HUES6 (cell line): Measurements from ENCODE around the gene ITPR2.
"Not testable (repeated sequence)": the region's sequence is repeated elsewhere in the genome, so short reads cannot be mapped to it uniquely, and the experiment has no call there.

Source experiments
- H3K27ac ChIP-seq: 2 replicates; pipeline ENCODE4 v1.7.0; 2013; ENCODE audit warnings: low read depth, mild to moderate bottlenecking, low read length, inconsistent platforms
- H3K27me3 ChIP-seq: 2 replicates; pipeline ENCODE4 v1.6.1; 2013; ENCODE audit warnings: low read length; ENCODE audit not compliant: control insufficient read depth, insufficient read depth
- H3K36me3 ChIP-seq: 2 replicates; pipeline ENCODE4 v1.6.1; 2013; ENCODE audit warnings: low read length; ENCODE audit not compliant: control insufficient read depth, insufficient read depth
- H3K4me1 ChIP-seq: 2 replicates; pipeline ENCODE4 v1.6.1; 2013; ENCODE audit warnings: low read length; ENCODE audit not compliant: control insufficient read depth, insufficient read depth
- H3K4me3 ChIP-seq: 2 replicates; pipeline ENCODE4 v1.5.1; 2013; ENCODE audit warnings: low read depth, low read length
- H3K9ac ChIP-seq: one replicate; pipeline ENCODE4 v1.6.1; 2013; ENCODE audit warnings: mild to moderate bottlenecking, low read length
- H3K9me3 ChIP-seq: 2 replicates; pipeline ENCODE4 v1.6.1; 2013; ENCODE audit warnings: low read depth, low read length; ENCODE audit not compliant: control insufficient read depth, insufficient read depth

ITPR2 gene

GRCh38 chr12:26769611-26770010 is 63.4 kb downstream of the ITPR2 start:
- H3K4me3 ChIP-seq = no peak overlapping the region
- H3K4me1 ChIP-seq = no peaks in the 10 kb centered on the region
- H3K9me3 ChIP-seq = no peaks in the 10 kb centered on the region
- no peak overlapping the region for H3K9ac ChIP-seq
- H3K36me3 ChIP-seq = no peaks in the 10 kb centered on the region; the same call in 1 of the 2 replicates
- no peaks in the 10 kb centered on the region for H3K27me3 ChIP-seq
- H3K27ac ChIP-seq = no peak overlapping the region

GRCh38 chr12:26768611-26769603 is 64.1 kb downstream of the ITPR2 start:
- Histone ChIP-seq H3K9ac (no peak overlapping the region), H3K4me1 (no peaks in the 10 kb centered on the region), H3K4me3 (no peak overlapping the region), H3K36me3 (no peaks in the 10 kb centered on the region), H3K27me3 (no peaks in the 10 kb centered on the region), H3K9me3 (no peaks in the 10 kb centered on the region), H3K27ac (no peak overlapping the region)

- Histone ChIP-seq H3K4me1 (no peaks in the 10 kb centered on the region), H3K36me3 (no peaks in the 10 kb centered on the region), H3K27me3 (no peaks in the 10 kb centered on the region), H3K9me3 (peaks cover under 1% of the 10 kb centered on the region; the same call in 1 of the 2 replicates), H3K27ac (no peak overlapping the region), H3K9ac (no peak overlapping the region), H3K4me3 (no peak overlapping the region)
Measured at GRCh38 chr12:26767865-26768264, 65.1 kb downstream of the ITPR2 start.

GRCh38 chr12:26767116-26767515 is 65.9 kb downstream of the ITPR2 start:
- peaks cover 6% of the 10 kb centered on the region for H3K9me3 ChIP-seq
- no peaks in the 10 kb centered on the region for H3K27me3 ChIP-seq
- no peak overlapping the region for H3K9ac ChIP-seq
- no peaks in the 10 kb centered on the region for H3K36me3 ChIP-seq
- no peak overlapping the region for H3K4me3 ChIP-seq
- H3K27ac ChIP-seq = no peak overlapping the region
- no peaks in the 10 kb centered on the region for H3K4me1 ChIP-seq

GRCh38 chr12:26762186-26762585 is 70.8 kb downstream of the ITPR2 start:
- H3K4me3 ChIP-seq = no peak overlapping the region
- no peaks in the 10 kb centered on the region for H3K27me3 ChIP-seq
- H3K27ac ChIP-seq = no peak overlapping the region
- H3K9me3 ChIP-seq = peaks cover 32% of the 10 kb centered on the region
- no peaks in the 10 kb centered on the region for H3K4me1 ChIP-seq
- no peak overlapping the region for H3K9ac ChIP-seq
- H3K36me3 ChIP-seq = no peaks in the 10 kb centered on the region

GRCh38 chr12:26761775-26762174 is 71.2 kb downstream of the ITPR2 start:
- Histone ChIP-seq H3K4me3 (no peak overlapping the region), H3K4me1 (no peaks in the 10 kb centered on the region), H3K36me3 (no peaks in the 10 kb centered on the region)

GRCh38 chr12:26760657-26761293 is 72.2 kb downstream of the ITPR2 start:
- Histone ChIP-seq H3K27me3 (no peaks in the 10 kb centered on the region), H3K36me3 (no peaks in the 10 kb centered on the region), H3K9ac (no peak overlapping the region), H3K9me3 (peaks cover 40% of the 10 kb centered on the region), H3K27ac (no peak overlapping the region), H3K4me1 (no peaks in the 10 kb centered on the region), H3K4me3 (no peak overlapping the region)

More at GRCh38 chr12:26761775-26762174, 71.2 kb downstream of the ITPR2 start:
- Histone ChIP-seq H3K9me3 (peaks cover 32% of the 10 kb centered on the region), H3K27ac (no peak overlapping the region), H3K27me3 (no peaks in the 10 kb centered on the region), H3K9ac (no peak overlapping the region)

GRCh38 chr12:26755362-26755761 is 77.6 kb downstream of the ITPR2 start:
- not testable (repeated sequence) for H3K36me3 ChIP-seq, H3K4me3 ChIP-seq, H3K27me3 ChIP-seq, H3K4me1 ChIP-seq, H3K9ac ChIP-seq, H3K27ac ChIP-seq
- peaks cover 36% of the 10 kb centered on the region for H3K9me3 ChIP-seq

- peaks cover under 1% of the 10 kb centered on the region; the same call in 1 of the 2 replicates for H3K4me1 ChIP-seq
- H3K27me3 ChIP-seq = no peaks in the 10 kb centered on the region
Measured at GRCh38 chr12:26754148-26754547, 78.8 kb downstream of the ITPR2 start.

GRCh38 chr12:26751179-26751578 is 81.8 kb downstream of the ITPR2 start:
- H3K27me3 ChIP-seq = no peaks in the 10 kb centered on the region
- no peaks in the 10 kb centered on the region for H3K36me3 ChIP-seq
- no peak overlapping the region for H3K9ac ChIP-seq
- H3K4me1 ChIP-seq = peaks cover 24% of the 10 kb centered on the region
- peaks cover 19% of the 10 kb centered on the region for H3K9me3 ChIP-seq
- no peak overlapping the region for H3K27ac ChIP-seq
- H3K4me3 ChIP-seq = no peak overlapping the region

More at GRCh38 chr12:26754148-26754547, 78.8 kb downstream of the ITPR2 start:
- Histone ChIP-seq H3K9ac (no peak overlapping the region), H3K27ac (no peak overlapping the region), H3K9me3 (peaks cover 35% of the 10 kb centered on the region), H3K4me3 (no peak overlapping the region), H3K36me3 (no peaks in the 10 kb centered on the region)
